Calu3 (cell line): ENCODE data around the gene HLA-C. TPM values are rescaled to one million over a fixed set of nuclear protein-coding genes. Genes with fewer than 3 reads are reported as not detected.

Source experiments
- BruUV-seq: library from RNA; stranded (reverse); fragments of 400-500 nt; replicated peaks from 2 replicates; lab custom pipeline; 2021; lab: Mats Ljungman, UMichigan
- CTCF ChIA-PET: fragments of 300-600 bp; sonication (Branson Sonifier 250); formaldehyde crosslinking; loops from one replicate; lab custom pipeline; 2022; ENCODE audit warnings: antibody characterized with exemption; lab: Charles Lee
- DNase-seq: peaks from one replicate; pipeline ENCODE4 v3.0.0; 2022
- H3K27ac Mint-ChIP-seq: one replicate; pipeline ENCODE4 v1.8.0; 2022; ENCODE audit warnings: mixed read lengths; ENCODE audit not compliant: unreplicated experiment
- H3K27me3 Mint-ChIP-seq: one replicate; pipeline ENCODE4 v1.8.0; 2022; ENCODE audit warnings: mixed read lengths; ENCODE audit not compliant: unreplicated experiment
- H3K36me3 Mint-ChIP-seq: one replicate; pipeline ENCODE4 v1.8.0; 2022; ENCODE audit warnings: mild to moderate bottlenecking, moderate library complexity, mixed read lengths; ENCODE audit not compliant: insufficient read depth, unreplicated experiment
- H3K4me1 Mint-ChIP-seq: one replicate; pipeline ENCODE4 v1.8.0; 2022; ENCODE audit warnings: mild to moderate bottlenecking, low read depth, mixed read lengths; ENCODE audit not compliant: unreplicated experiment
- H3K4me3 Mint-ChIP-seq: one replicate; pipeline ENCODE4 v1.8.0; 2022; ENCODE audit warnings: mild to moderate bottlenecking, low read depth, moderate library complexity, mixed read lengths; ENCODE audit not compliant: unreplicated experiment
- H3K9me3 Mint-ChIP-seq: one replicate; pipeline ENCODE4 v1.8.0; 2022; ENCODE audit warnings: low read depth, mixed read lengths; ENCODE audit not compliant: unreplicated experiment
- CTCF ChIP-seq: fragments of 200-600 bp; IDR thresholded peaks from one replicate; pipeline ENCODE4 v1.8.0; 2022; ENCODE audit warnings: antibody characterized with exemption; ENCODE audit not compliant: unreplicated experiment
- intact Hi-C: fragments of 100-400 bp; cut with micrococcal nuclease; formaldehyde crosslinking; loops from one replicate; pipeline ENCODE4 v1.10.0; 2022; ENCODE audit not compliant: unreplicated experiment
- total RNA-seq: library from RNA; stranded (reverse); gene quantifications from 2 replicates; pipeline ENCODE4 v1.2.3, GENCODE V29; 2022

The HLA-C gene
- total RNA-seq, 1 experiment from 2014 or later = 652 TPM

GRCh38 chr6:31251261-31251660 is 20.6 kb downstream of the HLA-C start:
- H3K27ac Mint-ChIP-seq = no peak overlapping the region
- CTCF ChIA-PET = no interaction called here
- no peak for TF ChIP-seq CTCF
- peaks cover 14% of the 10 kb centered on the region for H3K4me1 Mint-ChIP-seq
- intact Hi-C loops = no loop called here
- H3K9me3 Mint-ChIP-seq = peaks cover 12% of the 10 kb centered on the region
- no peaks in the 10 kb centered on the region for H3K36me3 Mint-ChIP-seq
- peaks cover 52% of the 10 kb centered on the region for H3K27me3 Mint-ChIP-seq
- BruUV-seq = no TSS peak
- DNase-seq = no peak
- no peak overlapping the region for H3K4me3 Mint-ChIP-seq

- Mint-ChIP-seq H3K4me1 (peaks cover 20% of the 10 kb centered on the region), H3K27me3 (peaks cover 46% of the 10 kb centered on the region), H3K4me3 (no peak overlapping the region), H3K36me3 (no peaks in the 10 kb centered on the region), H3K9me3 (peaks cover 12% of the 10 kb centered on the region), H3K27ac (no peak overlapping the region)
- no peak for TF ChIP-seq CTCF
- intact Hi-C loops = no loop called here
- DNase-seq = no peak
- BruUV-seq = no TSS peak
- CTCF ChIA-PET = no interaction called here
These were observed 22.7 kb downstream of the HLA-C start for GRCh38 chr6:31249184-31249583.

- no peak for TF ChIP-seq CTCF
- DNase-seq = no peak
- Mint-ChIP-seq H3K36me3 (no peaks in the 10 kb centered on the region), H3K4me1 (peaks cover 20% of the 10 kb centered on the region), H3K27me3 (peaks cover 34% of the 10 kb centered on the region), H3K27ac (no peak overlapping the region), H3K4me3 (no peak overlapping the region), H3K9me3 (peaks cover 12% of the 10 kb centered on the region)
- intact Hi-C loops = loop anchor here (2.0 kb wide), 1 partner anchor 45 kb away; no protein-coding TSS in a partner anchor
- CTCF ChIA-PET = interaction anchor here (1.2 kb wide), 1 partner anchor 15 kb away, joined by 3 read pairs; no protein-coding TSS in a partner anchor
- BruUV-seq = no TSS peak
These were observed 24.1 kb downstream of the HLA-C start for GRCh38 chr6:31247813-31248212.

DNA sequence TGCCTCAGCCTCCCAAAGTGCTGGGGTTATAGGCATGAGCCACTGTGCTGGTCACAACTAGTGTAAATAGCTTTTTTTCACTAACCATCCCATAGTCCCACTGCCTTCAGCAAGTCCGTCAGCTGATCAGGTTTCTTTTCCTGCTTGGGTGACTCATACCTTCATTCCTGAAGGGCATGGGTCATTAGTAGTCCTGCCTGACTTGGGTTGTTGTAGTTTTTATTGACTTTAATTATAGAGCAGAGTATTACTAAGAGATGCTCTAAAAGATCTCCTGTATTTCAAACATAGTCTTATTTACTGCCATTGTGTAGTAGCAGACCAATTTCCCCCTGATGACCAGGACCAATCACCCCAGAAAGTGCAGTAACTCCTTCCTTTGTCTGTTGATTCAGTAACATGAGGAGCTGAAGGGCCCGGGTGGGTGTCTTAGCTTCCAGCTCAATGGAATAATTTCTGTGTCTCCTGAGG is 25.8 kb downstream of the HLA-C start:
- no peaks in the 10 kb centered on the region for H3K36me3 Mint-ChIP-seq
- CTCF ChIA-PET = interaction anchor here (0.5 to 2.1 kb wide), 13 partner anchors 12 to 485 kb away, joined by 3 to 19 read pairs (median 3); no protein-coding TSS in a partner anchor
- TF ChIP-seq CTCF = no peak
- peaks cover 17% of the 10 kb centered on the region for H3K27me3 Mint-ChIP-seq
- peaks cover 12% of the 10 kb centered on the region for H3K9me3 Mint-ChIP-seq
- DNase-seq = peak; percentile 80
- peaks cover 20% of the 10 kb centered on the region for H3K4me1 Mint-ChIP-seq
- H3K4me3 Mint-ChIP-seq = no peak overlapping the region
- BruUV-seq = no TSS peak
- intact Hi-C loops = loop anchor here (2.0 kb wide), 1 partner anchor 43 kb away; no protein-coding TSS in a partner anchor
- peak overlapping the region; percentile 15 for H3K27ac Mint-ChIP-seq
